Measurements from ENCODE around the gene TTLL11.

Gene TTLL11

DNA sequence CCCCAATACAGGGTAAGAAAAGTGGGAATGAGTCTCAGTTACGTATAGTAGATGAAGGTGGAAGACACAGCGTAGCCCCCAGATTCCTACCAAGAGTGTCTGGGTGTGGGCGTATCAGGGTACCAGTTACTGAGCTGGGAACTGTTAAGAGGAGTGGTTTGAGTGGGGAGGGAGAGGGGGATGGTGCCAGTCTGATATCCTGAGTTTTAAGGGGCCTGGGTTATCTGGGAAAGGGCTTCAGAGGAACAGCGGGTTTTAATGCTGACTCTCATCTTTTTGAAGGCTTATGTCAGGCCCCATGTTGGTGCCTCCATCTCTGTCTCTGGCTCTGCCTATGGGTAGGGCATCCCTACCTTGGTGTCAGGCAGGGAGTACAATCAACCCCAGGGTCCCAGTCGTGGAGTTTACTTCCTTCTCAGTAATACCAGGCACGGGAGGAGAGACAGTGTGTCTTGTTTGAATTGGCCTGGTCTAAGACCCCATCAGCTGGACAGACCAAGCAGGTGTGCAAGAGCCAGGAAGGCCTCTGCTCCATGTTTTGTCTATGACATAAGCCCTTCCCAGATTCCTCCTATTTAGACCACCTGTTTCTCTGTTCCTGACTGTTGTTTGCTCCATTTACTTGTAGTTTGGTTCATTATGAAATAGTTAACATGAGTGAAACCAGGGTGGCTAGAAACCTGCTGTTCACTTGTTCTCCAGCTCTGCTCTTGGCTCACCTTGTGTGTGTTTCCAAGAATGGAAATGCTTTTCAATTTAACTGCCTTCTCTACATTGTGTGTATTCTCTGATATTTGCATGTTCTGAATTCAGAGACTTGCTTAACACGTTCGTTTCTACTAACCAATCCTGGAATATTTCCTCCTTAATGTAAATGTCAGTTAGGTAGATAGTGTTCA is 316.1 kb downstream of the TTLL11 start:
- H3K4me3 ChIP-seq (ENCODE audit: control insufficient read depth, low read depth, low read length) = no peak overlapping the region
- TF ChIP-seq, protein P1, sequence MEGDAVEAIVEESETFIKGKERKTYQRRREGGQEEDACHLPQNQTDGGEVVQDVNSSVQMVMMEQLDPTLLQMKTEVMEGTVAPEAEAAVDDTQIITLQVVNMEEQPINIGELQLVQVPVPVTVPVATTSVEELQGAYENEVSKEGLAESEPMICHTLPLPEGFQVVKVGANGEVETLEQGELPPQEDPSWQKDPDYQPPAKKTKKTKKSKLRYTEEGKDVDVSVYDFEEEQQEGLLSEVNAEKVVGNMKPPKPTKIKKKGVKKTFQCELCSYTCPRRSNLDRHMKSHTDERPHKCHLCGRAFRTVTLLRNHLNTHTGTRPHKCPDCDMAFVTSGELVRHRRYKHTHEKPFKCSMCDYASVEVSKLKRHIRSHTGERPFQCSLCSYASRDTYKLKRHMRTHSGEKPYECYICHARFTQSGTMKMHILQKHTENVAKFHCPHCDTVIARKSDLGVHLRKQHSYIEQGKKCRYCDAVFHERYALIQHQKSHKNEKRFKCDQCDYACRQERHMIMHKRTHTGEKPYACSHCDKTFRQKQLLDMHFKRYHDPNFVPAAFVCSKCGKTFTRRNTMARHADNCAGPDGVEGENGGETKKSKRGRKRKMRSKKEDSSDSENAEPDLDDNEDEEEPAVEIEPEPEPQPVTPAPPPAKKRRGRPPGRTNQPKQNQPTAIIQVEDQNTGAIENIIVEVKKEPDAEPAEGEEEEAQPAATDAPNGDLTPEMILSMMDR (conservative IDR thresholded peaks at IDR 0.05; ENCODE audit: control insufficient read depth, insufficient read depth, low read depth, low read length) = no peak
- no peak for DNase-seq (ENCODE audit: low read depth)

DNA sequence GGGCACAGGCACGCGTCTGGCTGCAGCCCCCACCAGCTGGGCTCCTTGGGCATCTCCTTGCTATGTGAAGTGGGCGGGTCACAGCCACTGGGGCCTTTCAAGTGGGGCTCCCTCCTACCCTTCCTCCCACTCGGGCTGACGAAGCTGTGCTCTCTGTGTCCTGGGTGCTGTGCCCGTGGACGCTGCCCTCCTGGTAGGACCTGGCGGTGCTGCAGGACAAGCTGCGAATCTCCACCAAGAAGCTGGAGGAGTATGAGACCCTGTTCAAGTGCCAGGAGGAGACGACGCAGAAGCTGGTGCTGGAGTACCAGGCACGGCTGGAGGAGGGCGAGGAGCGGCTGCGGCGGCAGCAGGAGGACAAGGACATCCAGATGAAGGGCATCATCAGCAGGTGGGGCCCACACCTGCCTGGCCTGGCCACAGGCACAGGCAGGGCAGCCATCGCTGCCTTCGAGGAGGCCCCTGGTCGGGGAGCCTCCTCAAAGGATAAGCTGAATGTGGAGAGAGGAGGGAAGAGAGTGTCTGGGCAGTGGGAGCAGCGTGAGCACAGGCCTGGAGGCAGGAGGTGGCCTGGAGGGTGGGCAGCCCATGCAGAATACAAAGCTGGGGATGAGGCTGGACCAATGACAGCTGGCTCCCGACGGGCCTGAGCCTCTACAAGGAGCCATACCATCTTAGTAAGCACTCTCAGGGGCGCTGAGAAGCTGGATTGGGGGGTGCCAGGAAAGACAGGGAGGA is 316.9 kb downstream of the TTLL11 start:
- no peak for DNase-seq (ENCODE audit: low read depth)
- no peak overlapping the region for H3K4me3 ChIP-seq (ENCODE audit: control insufficient read depth, low read depth, low read length)
- TF ChIP-seq, protein P1 (conservative IDR thresholded peaks at IDR 0.05; ENCODE audit: control insufficient read depth, insufficient read depth, low read depth, low read length) = no peak

DNA sequence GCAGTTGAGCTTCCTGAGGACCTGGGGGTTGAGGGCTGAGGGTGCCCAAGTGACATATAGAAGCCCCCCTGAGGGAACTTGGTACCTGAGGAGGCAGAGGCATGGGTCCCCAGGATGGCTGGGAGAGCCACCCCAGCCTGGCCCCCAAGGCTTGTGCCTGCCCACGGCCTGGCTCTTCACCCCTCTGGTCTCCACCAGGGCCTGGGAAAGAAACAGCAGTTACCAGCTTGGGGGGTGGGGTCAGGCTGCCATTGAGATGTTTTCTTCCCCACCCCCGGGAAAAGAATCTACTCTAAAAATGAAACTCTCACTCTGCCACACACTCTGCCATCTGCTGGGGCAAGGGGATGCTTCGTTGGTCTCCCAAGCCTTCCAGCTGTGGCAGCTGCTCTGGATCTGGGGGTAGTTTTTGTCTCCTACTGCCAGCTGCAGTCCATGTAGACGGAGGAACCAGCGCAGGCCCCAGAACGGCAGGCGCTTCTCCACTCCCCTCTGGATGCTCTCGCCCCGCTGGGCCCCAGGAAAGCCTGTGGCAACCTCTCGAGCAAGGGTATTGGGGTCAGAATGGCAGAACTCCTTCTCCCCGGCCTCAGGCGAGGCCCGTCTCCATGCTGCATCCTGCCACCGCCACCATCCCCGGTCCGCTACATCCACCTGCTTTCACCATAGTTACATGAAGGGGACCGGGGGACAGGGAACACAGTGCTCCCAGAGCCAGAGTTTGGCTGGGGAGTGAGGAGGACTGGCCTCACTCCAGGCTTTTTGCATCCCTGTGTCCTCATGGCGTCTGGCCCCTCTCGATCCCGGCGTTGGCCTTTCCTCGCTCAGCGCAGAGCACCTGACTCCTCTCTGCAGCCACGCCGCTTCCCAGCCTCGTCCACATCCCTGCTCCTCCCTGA is 318.1 kb downstream of the TTLL11 start:
- no peak overlapping the region for H3K4me3 ChIP-seq (ENCODE audit: control insufficient read depth, low read depth, low read length)
- DNase-seq (ENCODE audit: low read depth) = no peak
- TF ChIP-seq, protein P1 (conservative IDR thresholded peaks at IDR 0.05; ENCODE audit: control insufficient read depth, insufficient read depth, low read depth, low read length) = no peak

DNA sequence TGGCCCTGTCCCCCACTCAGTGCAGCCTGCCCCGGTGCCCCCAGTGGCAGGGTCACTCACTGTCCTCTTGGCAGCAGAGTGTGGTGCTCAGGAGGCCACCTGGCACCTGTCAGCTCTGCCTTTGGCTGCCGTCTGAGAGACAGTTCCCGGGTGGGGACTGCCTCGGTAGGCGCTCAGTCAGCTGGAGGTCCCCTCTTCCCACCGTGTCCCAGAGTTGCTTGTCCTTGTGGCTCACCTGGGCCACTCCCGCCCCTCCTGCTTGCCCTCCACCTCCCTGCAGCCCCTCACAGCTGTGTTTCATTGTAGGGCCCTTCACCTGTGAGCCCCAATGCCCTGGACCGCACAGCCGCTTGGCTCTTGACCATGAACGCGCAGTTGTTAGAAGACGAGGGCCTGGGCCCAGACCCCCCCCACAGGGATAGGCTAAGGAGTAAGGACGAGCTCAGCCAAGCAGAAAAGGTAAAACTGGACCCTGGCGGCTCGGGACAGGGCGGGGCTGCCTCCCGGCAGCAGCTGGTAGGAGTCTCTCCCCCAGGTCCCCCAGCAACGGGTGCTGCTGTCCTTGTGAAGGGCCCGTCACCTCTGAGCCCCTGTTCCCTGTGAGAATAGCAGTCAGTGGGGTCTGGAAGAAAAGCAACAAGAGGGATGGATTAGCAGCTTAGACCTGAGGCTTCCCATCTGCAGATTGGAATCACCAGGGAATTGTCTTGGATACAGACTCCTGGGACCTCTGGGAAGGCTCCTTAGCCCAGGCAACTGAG is 319.0 kb downstream of the TTLL11 start:
- no peak for DNase-seq (ENCODE audit: low read depth)
- H3K4me3 ChIP-seq (ENCODE audit: control insufficient read depth, low read depth, low read length) = no peak overlapping the region
- TF ChIP-seq, protein P1 (conservative IDR thresholded peaks at IDR 0.05; ENCODE audit: control insufficient read depth, insufficient read depth, low read depth, low read length) = no peak

DNA sequence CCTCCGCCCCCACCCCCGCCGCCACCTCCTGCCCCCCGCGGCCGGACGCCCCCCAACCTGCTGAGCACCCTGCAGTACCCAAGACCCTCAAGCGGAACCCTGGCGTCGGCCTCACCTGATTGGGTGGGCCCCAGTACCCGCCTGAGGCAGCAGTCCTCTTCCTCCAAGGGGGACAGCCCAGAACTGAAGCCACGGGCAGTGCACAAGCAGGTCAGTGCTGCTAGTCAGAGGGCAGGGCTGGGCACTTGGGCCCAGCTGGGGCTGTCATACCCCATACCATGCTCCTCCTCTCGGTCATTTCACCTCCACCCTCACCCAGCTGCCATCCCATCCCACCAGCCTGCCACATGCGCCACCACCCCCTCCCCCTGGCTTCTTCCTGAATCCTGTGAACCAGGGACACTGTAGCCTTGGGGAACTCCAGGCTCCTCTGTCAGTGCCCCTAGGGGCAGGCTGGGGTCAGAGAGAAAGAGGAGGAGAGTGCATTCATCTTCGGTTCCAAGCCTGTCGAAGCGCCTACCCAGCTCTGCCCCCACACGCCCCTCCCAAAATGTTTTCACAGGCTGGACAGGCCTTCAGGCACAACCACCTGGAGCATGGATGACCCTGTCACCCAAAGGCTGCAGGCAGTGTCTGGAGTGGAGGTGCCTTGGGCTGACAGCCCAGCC is 319.7 kb downstream of the TTLL11 start:
- TF ChIP-seq, protein P1 (conservative IDR thresholded peaks at IDR 0.05; ENCODE audit: control insufficient read depth, insufficient read depth, low read depth, low read length) = no peak
- DNase-seq (ENCODE audit: low read depth) = no peak
- no peak overlapping the region for H3K4me3 ChIP-seq (ENCODE audit: control insufficient read depth, low read depth, low read length)

All from fibroblast of mammary gland (primary cell).